ES-I3 (cell line): Measurements from ENCODE around the gene DEGS1.

Experiments used
- H3K36me3 ChIP-seq: 2 replicates; pipeline ENCODE4 v1.6.1; 2013; ENCODE audit warnings: mild to moderate bottlenecking, low read length, control low read depth, moderate library complexity; ENCODE audit not compliant: insufficient read depth
- H3K4me1 ChIP-seq: 2 replicates; pipeline ENCODE4 v1.6.1; 2013; ENCODE audit warnings: mild to moderate bottlenecking, control low read depth, low read length; ENCODE audit not compliant: insufficient read depth
- H3K9ac ChIP-seq: 2 replicates; pipeline ENCODE4 v1.6.1; 2013; ENCODE audit warnings: low read depth, mild to moderate bottlenecking, low read length, moderate library complexity
- H3K9me3 ChIP-seq: 2 replicates; pipeline ENCODE4 v1.6.1; 2013; ENCODE audit warnings: mild to moderate bottlenecking, low read length, moderate library complexity; ENCODE audit not compliant: control insufficient read depth, insufficient read depth

Gene DEGS1

GRCh38 chr1:224170343-224170742 is 12.7 kb upstream of the DEGS1 start:
- Histone ChIP-seq H3K4me1 (peaks cover 15% of the 10 kb centered on the region), H3K36me3 (no peaks in the 10 kb centered on the region), H3K9ac (no peak overlapping the region), H3K9me3 (no peaks in the 10 kb centered on the region)

- no peaks in the 10 kb centered on the region for H3K9me3 ChIP-seq
- no peaks in the 10 kb centered on the region for H3K36me3 ChIP-seq
- no peak overlapping the region for H3K9ac ChIP-seq
Measured at GRCh38 chr1:224170748-224171478, 12.1 kb upstream of the DEGS1 start.

GRCh38 chr1:224172229-224172628 is 10.8 kb upstream of the DEGS1 start:
- H3K4me1 ChIP-seq = peaks cover 15% of the 10 kb centered on the region
- no peaks in the 10 kb centered on the region for H3K9me3 ChIP-seq
- H3K9ac ChIP-seq = no peak overlapping the region
- no peaks in the 10 kb centered on the region for H3K36me3 ChIP-seq

More at GRCh38 chr1:224170748-224171478, 12.1 kb upstream of the DEGS1 start:
- H3K4me1 ChIP-seq = peaks cover 15% of the 10 kb centered on the region

GRCh38 chr1:224173523-224173922 is 9.5 kb upstream of the DEGS1 start:
- Histone ChIP-seq H3K9me3 (no peaks in the 10 kb centered on the region), H3K4me1 (peaks cover 15% of the 10 kb centered on the region), H3K9ac (no peak overlapping the region), H3K36me3 (no peaks in the 10 kb centered on the region)

- Histone ChIP-seq H3K9me3 (no peaks in the 10 kb centered on the region), H3K36me3 (no peaks in the 10 kb centered on the region), H3K4me1 (no peaks in the 10 kb centered on the region; the same call in 1 of the 2 replicates), H3K9ac (peak overlapping the region; percentile 40)
Measured at GRCh38 chr1:224175617-224176016, 7.4 kb upstream of the DEGS1 start.

GRCh38 chr1:224177356-224177999 is 5.6 kb upstream of the DEGS1 start:
- Histone ChIP-seq H3K9me3 (no peaks in the 10 kb centered on the region), H3K4me1 (peaks cover 7% of the 10 kb centered on the region; the same call in 1 of the 2 replicates), H3K9ac (no peak overlapping the region), H3K36me3 (no peaks in the 10 kb centered on the region)

- no peak overlapping the region for H3K9ac ChIP-seq
- H3K9me3 ChIP-seq = no peaks in the 10 kb centered on the region
Measured at GRCh38 chr1:224178894-224179293, 4.1 kb upstream of the DEGS1 start.

GRCh38 chr1:224180783-224181452 is 2.1 kb upstream of the DEGS1 start:
- Histone ChIP-seq H3K36me3 (no peaks in the 10 kb centered on the region), H3K4me1 (peaks cover 7% of the 10 kb centered on the region), H3K9ac (no peak overlapping the region), H3K9me3 (no peaks in the 10 kb centered on the region)

More at GRCh38 chr1:224178894-224179293, 4.1 kb upstream of the DEGS1 start:
- H3K4me1 ChIP-seq = peaks cover 7% of the 10 kb centered on the region; the same call in 1 of the 2 replicates
- H3K36me3 ChIP-seq = no peaks in the 10 kb centered on the region

GRCh38 chr1:224181453-224181810 is 1.6 kb upstream of the DEGS1 start:
- Histone ChIP-seq H3K36me3 (no peaks in the 10 kb centered on the region), H3K9ac (no peak overlapping the region), H3K4me1 (peaks cover 7% of the 10 kb centered on the region), H3K9me3 (no peaks in the 10 kb centered on the region)

GRCh38 chr1:224182057-224182865 is 779 bp upstream of the DEGS1 start:
- Histone ChIP-seq H3K4me1 (peaks cover 7% of the 10 kb centered on the region), H3K9me3 (no peaks in the 10 kb centered on the region), H3K36me3 (no peaks in the 10 kb centered on the region), H3K9ac (peak overlapping the region; percentile 73; the same call in 1 of the 2 replicates)

GRCh38 chr1:224183591-224184312 is 712 bp downstream of the DEGS1 start:
- H3K9me3 ChIP-seq = no peaks in the 10 kb centered on the region

GRCh38 chr1:224185208-224185607 is 2.2 kb downstream of the DEGS1 start:
- H3K4me1 ChIP-seq = peaks cover 7% of the 10 kb centered on the region

More at GRCh38 chr1:224183591-224184312, 712 bp downstream of the DEGS1 start:
- H3K36me3 ChIP-seq = no peaks in the 10 kb centered on the region
- H3K4me1 ChIP-seq = peaks cover 7% of the 10 kb centered on the region
- peak overlapping the region; percentile 73 for H3K9ac ChIP-seq

GRCh38 chr1:224188286-224188685 is 5.2 kb downstream of the DEGS1 start:
- Histone ChIP-seq H3K36me3 (peaks cover 4% of the 10 kb centered on the region; the same call in 1 of the 2 replicates), H3K4me1 (no peaks in the 10 kb centered on the region; the same call in 1 of the 2 replicates), H3K9me3 (no peaks in the 10 kb centered on the region), H3K9ac (no peak overlapping the region)

More at GRCh38 chr1:224185208-224185607, 2.2 kb downstream of the DEGS1 start:
- no peaks in the 10 kb centered on the region for H3K9me3 ChIP-seq
- H3K36me3 ChIP-seq = no peaks in the 10 kb centered on the region
- peak overlapping the region; percentile 73; the same call in 1 of the 2 replicates for H3K9ac ChIP-seq
